Measurements from ENCODE around the gene TMEM229B. TPM values are rescaled to one million over a fixed set of nuclear protein-coding genes. Genes with fewer than 3 reads are reported as not detected.

TMEM229B gene
- total RNA-seq, 1 donor from 2014 or later, result 1.8 TPM

DNA sequence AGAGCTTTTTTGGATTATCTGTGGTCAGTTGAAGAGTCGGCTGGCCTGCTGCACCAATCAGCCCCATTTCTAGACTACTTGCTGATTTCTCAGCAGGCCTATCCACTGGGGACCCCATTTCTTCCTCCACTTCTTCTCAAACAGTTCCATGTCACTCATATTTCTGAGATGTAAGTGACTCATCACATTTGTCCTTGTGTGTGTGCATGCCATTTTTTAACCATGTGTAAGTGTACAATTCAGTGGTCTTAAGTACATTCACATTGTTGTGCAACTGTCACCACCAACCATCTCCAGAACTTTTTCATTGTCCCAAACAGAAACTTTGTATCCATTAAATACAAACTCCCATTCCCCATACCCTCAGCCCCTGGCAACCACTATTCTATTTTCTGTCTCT, 14.2 kb downstream of the TMEM229B start:
- Mint-ChIP-seq H3K4me1 (ENCODE audit: low read depth) (no peaks in the 10 kb centered on the region), H3K9me3 (no peaks in the 10 kb centered on the region), H3K27ac (no peak overlapping the region)

GRCh38 chr14:67473290-67474082, 15.0 kb downstream of the TMEM229B start:
- H3K36me3 Mint-ChIP-seq (ENCODE audit: low read depth), result peaks cover 3% of the 10 kb centered on the region
- H3K27me3 Mint-ChIP-seq (ENCODE audit: insufficient read depth), result no peaks in the 10 kb centered on the region
- intact Hi-C loops (cut with micrococcal nuclease), result no loop called here
- DNase-seq (ENCODE audit: low spot score), result no peak
- H3K27ac Mint-ChIP-seq, result no peak overlapping the region
- no peaks in the 10 kb centered on the region for H3K4me1 Mint-ChIP-seq (ENCODE audit: low read depth)
- no peak overlapping the region for H3K4me3 Mint-ChIP-seq
- no peaks in the 10 kb centered on the region for H3K9me3 Mint-ChIP-seq

More for the DNA sequence above, 14.2 kb downstream of the TMEM229B start:
- Mint-ChIP-seq H3K27me3 (ENCODE audit: insufficient read depth) (no peaks in the 10 kb centered on the region), H3K36me3 (ENCODE audit: low read depth) (peaks cover 3% of the 10 kb centered on the region), H3K4me3 (no peak overlapping the region)
- no peak for DNase-seq (ENCODE audit: low spot score)
- intact Hi-C loops (cut with micrococcal nuclease), result no loop called here

- Mint-ChIP-seq H3K27me3 (ENCODE audit: insufficient read depth) (no peaks in the 10 kb centered on the region), H3K36me3 (ENCODE audit: low read depth) (peaks cover 3% of the 10 kb centered on the region), H3K4me1 (ENCODE audit: low read depth) (no peaks in the 10 kb centered on the region), H3K27ac (no peak overlapping the region), H3K9me3 (no peaks in the 10 kb centered on the region), H3K4me3 (no peak overlapping the region)
- intact Hi-C loops (cut with micrococcal nuclease), result no loop called here
- DNase-seq (ENCODE audit: low spot score), result no peak
These were observed 15.8 kb downstream of the TMEM229B start for GRCh38 chr14:67472726-67473125.

DNA sequence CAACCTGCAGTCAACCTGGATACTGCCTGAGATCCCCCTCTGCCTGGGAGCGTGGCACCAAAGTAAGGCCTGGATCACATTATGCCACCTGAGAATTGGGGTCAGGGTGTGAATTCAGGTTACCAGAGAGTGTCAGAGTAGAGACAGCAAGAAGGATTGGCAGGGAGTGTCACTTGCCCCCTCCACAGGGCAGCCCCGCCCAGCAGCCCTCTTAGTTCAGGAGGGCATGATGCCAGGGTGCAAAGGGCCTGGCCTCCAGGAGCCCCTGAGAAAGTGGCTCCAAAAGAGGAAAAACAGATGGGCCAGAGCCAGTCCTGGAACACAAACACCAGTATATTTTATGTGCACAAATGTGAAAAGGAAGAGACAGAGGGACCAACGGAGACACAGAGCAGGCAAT, 18.6 kb downstream of the TMEM229B start:
- Mint-ChIP-seq H3K27ac (no peak overlapping the region), H3K4me3 (no peak overlapping the region), H3K27me3 (ENCODE audit: insufficient read depth) (peaks cover 7% of the 10 kb centered on the region), H3K4me1 (ENCODE audit: low read depth) (peaks cover under 1% of the 10 kb centered on the region), H3K9me3 (no peaks in the 10 kb centered on the region), H3K36me3 (ENCODE audit: low read depth) (no peaks in the 10 kb centered on the region)
- intact Hi-C loops (cut with micrococcal nuclease), result no loop called here
- DNase-seq (ENCODE audit: low spot score), result no peak

- Mint-ChIP-seq H3K27ac (no peak overlapping the region), H3K9me3 (no peaks in the 10 kb centered on the region), H3K4me3 (no peak overlapping the region), H3K4me1 (ENCODE audit: low read depth) (peaks cover 7% of the 10 kb centered on the region), H3K27me3 (ENCODE audit: insufficient read depth) (peaks cover 13% of the 10 kb centered on the region), H3K36me3 (ENCODE audit: low read depth) (no peaks in the 10 kb centered on the region)
- intact Hi-C loops (cut with micrococcal nuclease), result no loop called here
- DNase-seq (ENCODE audit: low spot score), result no peak
These were observed 20.2 kb downstream of the TMEM229B start for GRCh38 chr14:67468378-67468730.

DNA sequence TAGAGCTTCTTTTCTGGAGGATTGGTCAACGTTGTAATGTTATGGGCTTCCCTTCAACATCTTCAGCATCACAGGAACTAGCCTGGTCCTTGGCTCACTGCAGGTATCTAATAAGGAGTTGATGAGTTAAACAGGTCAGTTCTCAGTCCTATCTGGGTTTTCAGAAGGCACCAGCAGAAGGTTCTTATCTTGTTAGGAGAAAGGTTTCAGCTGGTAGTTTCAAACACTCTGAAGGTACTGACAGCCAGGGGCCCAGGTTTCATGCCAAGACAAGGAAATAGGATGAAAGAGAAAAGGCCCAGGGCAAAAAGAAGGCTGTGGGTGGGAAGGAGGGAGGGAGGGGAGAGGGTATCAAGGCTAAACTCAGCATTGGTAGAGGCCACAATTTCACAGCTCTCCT, 21.4 kb downstream of the TMEM229B start:
- DNase-seq (ENCODE audit: low spot score), result no peak
- no peaks in the 10 kb centered on the region for H3K36me3 Mint-ChIP-seq (ENCODE audit: low read depth)
- H3K27ac Mint-ChIP-seq, result no peak overlapping the region
- intact Hi-C loops (cut with micrococcal nuclease), result no loop called here
- H3K9me3 Mint-ChIP-seq, result no peaks in the 10 kb centered on the region
- H3K27me3 Mint-ChIP-seq (ENCODE audit: insufficient read depth), result peaks cover 13% of the 10 kb centered on the region
- H3K4me3 Mint-ChIP-seq, result no peak overlapping the region
- peaks cover 7% of the 10 kb centered on the region for H3K4me1 Mint-ChIP-seq (ENCODE audit: low read depth)

GRCh38 chr14:67464879-67465278, 23.6 kb downstream of the TMEM229B start:
- no peak for DNase-seq (ENCODE audit: low spot score)
- Mint-ChIP-seq H3K27ac (no peak overlapping the region), H3K4me3 (no peak overlapping the region), H3K36me3 (ENCODE audit: low read depth) (no peaks in the 10 kb centered on the region), H3K9me3 (no peaks in the 10 kb centered on the region), H3K4me1 (ENCODE audit: low read depth) (peaks cover 17% of the 10 kb centered on the region), H3K27me3 (ENCODE audit: insufficient read depth) (peaks cover 20% of the 10 kb centered on the region)
- intact Hi-C loops (cut with micrococcal nuclease), result no loop called here

DNA sequence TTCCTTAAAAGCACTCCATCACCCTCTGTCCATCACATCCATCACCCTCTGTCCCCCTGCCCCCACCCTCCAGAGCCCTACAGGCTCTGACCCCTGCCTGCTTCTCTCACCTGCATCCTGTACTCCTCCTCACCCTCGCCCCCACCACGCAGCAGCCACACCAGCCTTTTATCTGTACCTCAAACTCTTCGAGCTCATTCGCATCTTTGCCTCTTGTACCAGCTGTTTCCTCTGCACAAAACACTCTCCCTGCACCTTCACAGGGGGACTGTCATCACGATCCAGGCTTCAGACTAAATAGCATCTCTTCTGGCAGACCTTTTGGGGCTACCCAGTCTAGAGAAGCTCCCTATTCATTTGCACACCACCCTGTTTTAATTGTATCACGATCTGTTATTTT, 24.1 kb downstream of the TMEM229B start:
- intact Hi-C loops (cut with micrococcal nuclease), result no loop called here
- Mint-ChIP-seq H3K4me1 (ENCODE audit: low read depth) (peaks cover 17% of the 10 kb centered on the region), H3K9me3 (no peaks in the 10 kb centered on the region), H3K36me3 (ENCODE audit: low read depth) (no peaks in the 10 kb centered on the region), H3K4me3 (no peak overlapping the region), H3K27ac (no peak overlapping the region), H3K27me3 (ENCODE audit: insufficient read depth) (peaks cover 25% of the 10 kb centered on the region)
- DNase-seq (ENCODE audit: low spot score), result no peak

GRCh38 chr14:67463900-67464299, 24.6 kb downstream of the TMEM229B start:
- intact Hi-C loops (cut with micrococcal nuclease), result no loop called here
- Mint-ChIP-seq H3K36me3 (ENCODE audit: low read depth) (no peaks in the 10 kb centered on the region), H3K27me3 (ENCODE audit: insufficient read depth) (peaks cover 25% of the 10 kb centered on the region), H3K4me3 (no peak overlapping the region), H3K27ac (no peak overlapping the region), H3K9me3 (no peaks in the 10 kb centered on the region), H3K4me1 (ENCODE audit: low read depth) (peaks cover 17% of the 10 kb centered on the region)
- no peak for DNase-seq (ENCODE audit: low spot score)

DNA sequence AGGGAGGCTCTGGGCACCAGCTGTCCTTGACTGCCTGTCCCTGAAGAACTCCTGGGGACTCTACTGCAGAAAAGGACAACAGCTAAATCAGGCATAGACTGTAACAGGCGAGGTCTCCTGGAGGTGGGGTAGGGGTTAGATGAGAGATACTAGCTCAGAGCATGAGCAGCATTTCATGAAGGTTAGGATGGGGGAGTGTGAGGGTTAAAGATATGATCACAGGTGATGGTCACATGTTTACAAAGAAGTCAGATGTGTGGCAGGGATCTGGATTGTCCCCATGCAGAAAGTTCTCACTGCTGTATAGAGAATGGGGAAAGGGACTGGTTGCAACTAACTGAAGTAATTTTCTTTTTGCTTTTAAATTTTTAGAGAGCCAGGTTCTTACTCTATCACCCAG, 26.5 kb downstream of the TMEM229B start:
- no peaks in the 10 kb centered on the region for H3K36me3 Mint-ChIP-seq (ENCODE audit: low read depth)
- H3K4me1 Mint-ChIP-seq (ENCODE audit: low read depth), result peaks cover 17% of the 10 kb centered on the region
- H3K27ac Mint-ChIP-seq, result no peak overlapping the region
- intact Hi-C loops (cut with micrococcal nuclease), result loop anchor here (2.0 kb wide), 1 partner anchor 27 kb away; the partner anchor contains the start of gene TMEM229B
- H3K27me3 Mint-ChIP-seq (ENCODE audit: insufficient read depth), result peaks cover 25% of the 10 kb centered on the region
- no peaks in the 10 kb centered on the region for H3K9me3 Mint-ChIP-seq
- H3K4me3 Mint-ChIP-seq, result no peak overlapping the region
- no peak for DNase-seq (ENCODE audit: low spot score)

DNA sequence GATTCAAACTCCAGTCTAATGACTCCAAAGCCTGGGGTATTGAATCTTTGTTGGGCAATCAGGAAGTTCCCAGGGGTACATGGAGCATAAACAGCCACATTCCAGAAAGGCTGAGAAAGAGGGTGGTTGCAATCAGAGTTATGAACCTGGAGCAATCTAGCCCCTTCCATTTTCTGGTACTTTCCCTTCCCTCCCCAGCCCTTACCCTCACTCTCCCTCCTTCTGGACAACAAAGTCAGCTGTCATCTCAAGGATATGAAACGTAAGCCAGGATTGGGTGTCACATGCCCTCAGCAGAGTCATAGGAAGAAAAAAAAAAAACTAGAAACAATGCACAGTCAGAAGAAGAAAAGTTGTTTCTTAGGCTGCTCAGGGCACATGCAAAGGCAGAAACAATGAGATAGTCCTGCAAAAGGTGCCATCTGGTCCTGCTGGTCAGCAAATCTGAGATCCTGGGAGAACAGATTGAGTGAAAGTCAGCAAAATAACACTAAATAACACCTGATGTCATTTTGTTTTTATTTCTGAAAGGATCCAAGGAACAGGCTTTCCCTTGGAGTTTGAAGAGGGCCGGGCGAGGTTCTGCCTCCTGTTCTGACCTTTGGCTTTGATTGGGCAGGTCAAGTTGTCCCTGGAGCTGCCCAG, 27.1 kb downstream of the TMEM229B start:
- Mint-ChIP-seq H3K27me3 (ENCODE audit: insufficient read depth) (peaks cover 25% of the 10 kb centered on the region), H3K36me3 (ENCODE audit: low read depth) (no peaks in the 10 kb centered on the region), H3K4me3 (no peak overlapping the region), H3K9me3 (peaks cover 3% of the 10 kb centered on the region), H3K4me1 (ENCODE audit: low read depth) (peaks cover 17% of the 10 kb centered on the region), H3K27ac (no peak overlapping the region)
- DNase-seq (ENCODE audit: low spot score), result no peak
- intact Hi-C loops (cut with micrococcal nuclease), result loop anchor here (2.0 kb wide), 1 partner anchor 27 kb away; the partner anchor contains the start of gene TMEM229B

DNA sequence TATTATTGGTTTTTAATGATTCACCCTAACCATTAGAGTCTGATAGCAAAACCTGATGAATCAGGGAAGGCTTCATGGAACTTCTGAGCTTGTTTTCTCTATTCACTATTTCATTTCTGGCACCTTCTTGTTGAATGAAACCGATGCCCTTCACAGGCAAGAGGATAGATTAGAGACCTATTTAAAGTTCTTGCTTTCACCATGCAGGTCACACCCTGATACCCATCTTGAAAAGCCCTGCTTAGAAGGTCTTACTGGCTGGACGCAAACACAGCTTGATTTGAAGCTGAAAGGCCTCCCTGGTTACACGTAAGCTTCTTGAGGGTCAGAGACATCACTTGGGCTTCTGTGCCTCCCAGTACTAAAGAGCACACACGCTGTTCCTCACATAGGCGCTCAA, 29.2 kb downstream of the TMEM229B start:
- Mint-ChIP-seq H3K27ac (no peak overlapping the region), H3K36me3 (ENCODE audit: low read depth) (no peaks in the 10 kb centered on the region), H3K27me3 (ENCODE audit: insufficient read depth) (peaks cover 12% of the 10 kb centered on the region), H3K9me3 (peaks cover 3% of the 10 kb centered on the region), H3K4me1 (ENCODE audit: low read depth) (peaks cover 10% of the 10 kb centered on the region), H3K4me3 (no peak overlapping the region)
- no peak for DNase-seq (ENCODE audit: low spot score)
- intact Hi-C loops (cut with micrococcal nuclease), result no loop called here

GRCh38 chr14:67457782-67458181, 30.7 kb downstream of the TMEM229B start:
- Mint-ChIP-seq H3K36me3 (ENCODE audit: low read depth) (no peaks in the 10 kb centered on the region), H3K9me3 (peaks cover 3% of the 10 kb centered on the region), H3K27me3 (ENCODE audit: insufficient read depth) (peaks cover 14% of the 10 kb centered on the region), H3K4me3 (no peak overlapping the region), H3K4me1 (ENCODE audit: low read depth) (peaks cover 9% of the 10 kb centered on the region), H3K27ac (no peak overlapping the region)
- intact Hi-C loops (cut with micrococcal nuclease), result no loop called here
- DNase-seq (ENCODE audit: low spot score), result no peak
